Amniotic stem cell (primary cell): ENCODE results near the gene TMEM107.

ENCODE experiments used
- DNase-seq: peaks from one replicate; lab custom pipeline; 2025; lab: John Stamatoyannopoulos, UW

TMEM107 gene

DNA sequence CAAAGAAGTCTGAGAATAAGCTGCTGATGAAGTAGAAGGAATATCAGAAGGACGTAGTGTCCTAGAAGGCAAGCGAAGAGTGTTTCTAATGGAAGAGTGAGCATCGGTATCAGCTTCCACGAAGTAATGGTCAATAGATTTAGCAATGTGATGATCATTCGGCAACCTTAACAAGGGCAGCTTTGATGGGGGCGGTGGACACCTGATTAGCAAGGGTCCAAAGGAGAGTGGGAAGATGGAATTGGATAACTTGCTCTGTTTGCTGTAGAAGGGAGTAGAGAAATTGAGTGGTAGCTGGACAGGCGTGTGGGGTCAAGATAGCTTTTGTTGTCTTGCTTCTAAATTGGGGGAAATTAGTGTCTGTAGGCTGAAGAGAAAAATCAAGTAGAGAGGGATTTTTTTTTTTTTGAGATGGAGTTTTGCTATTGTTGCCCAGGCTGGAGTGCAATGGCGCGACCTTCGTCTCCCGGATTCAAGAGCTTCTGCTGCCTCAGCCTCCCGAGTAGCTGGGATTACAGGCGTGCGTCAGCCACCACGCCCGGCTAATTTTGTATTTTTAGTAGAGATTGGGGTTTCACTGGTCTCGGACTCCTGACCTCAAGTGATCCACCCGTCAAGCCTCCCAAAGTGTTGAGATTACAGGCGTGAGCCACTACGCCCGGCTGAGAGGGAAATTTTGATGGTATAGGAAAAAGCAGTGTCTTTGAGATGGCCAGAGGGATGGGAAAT, 38.4 kb downstream of the TMEM107 start:
- no peak for DNase-seq

DNA sequence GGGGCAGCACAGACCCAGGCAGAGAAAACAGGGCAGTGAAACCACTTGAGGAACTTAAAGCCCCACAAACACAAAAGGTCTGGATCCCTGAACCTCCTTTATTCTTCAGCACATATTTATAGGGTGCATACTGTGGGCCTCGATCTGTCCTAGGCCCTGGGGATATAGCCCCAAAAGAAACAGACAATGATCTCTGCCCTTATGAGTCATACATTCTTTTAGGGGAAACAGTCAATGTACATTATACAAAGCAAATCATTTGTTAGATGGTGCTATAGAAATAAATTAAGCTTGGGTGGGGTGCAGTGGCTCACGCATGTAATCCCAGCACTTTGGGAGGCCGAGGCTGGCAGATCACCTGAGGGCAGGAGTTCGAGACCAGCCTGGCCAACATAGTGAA, 42.2 kb downstream of the TMEM107 start:
- no peak for DNase-seq

DNA sequence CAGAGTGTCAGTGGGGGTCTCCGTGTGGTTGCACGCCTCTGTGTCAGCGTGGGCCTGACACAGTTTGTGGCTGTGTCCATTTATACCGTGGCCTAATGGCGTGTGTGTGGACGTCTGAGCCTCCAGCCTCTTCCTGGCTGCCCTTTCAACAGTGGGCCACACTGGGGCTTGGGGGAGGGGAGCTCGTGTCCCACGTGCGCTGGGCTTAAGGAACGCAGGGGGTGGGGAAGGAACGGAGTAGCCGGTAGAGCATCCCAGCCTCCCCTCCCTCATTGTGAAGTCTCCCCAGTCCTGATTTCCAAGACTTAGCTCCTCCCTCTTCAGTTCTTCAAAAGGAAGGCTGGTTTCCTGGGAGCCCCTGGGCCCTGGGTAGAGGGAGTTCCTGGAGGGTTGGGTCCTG, 42.8 kb downstream of the TMEM107 start:
- DNase-seq: no peak

DNA sequence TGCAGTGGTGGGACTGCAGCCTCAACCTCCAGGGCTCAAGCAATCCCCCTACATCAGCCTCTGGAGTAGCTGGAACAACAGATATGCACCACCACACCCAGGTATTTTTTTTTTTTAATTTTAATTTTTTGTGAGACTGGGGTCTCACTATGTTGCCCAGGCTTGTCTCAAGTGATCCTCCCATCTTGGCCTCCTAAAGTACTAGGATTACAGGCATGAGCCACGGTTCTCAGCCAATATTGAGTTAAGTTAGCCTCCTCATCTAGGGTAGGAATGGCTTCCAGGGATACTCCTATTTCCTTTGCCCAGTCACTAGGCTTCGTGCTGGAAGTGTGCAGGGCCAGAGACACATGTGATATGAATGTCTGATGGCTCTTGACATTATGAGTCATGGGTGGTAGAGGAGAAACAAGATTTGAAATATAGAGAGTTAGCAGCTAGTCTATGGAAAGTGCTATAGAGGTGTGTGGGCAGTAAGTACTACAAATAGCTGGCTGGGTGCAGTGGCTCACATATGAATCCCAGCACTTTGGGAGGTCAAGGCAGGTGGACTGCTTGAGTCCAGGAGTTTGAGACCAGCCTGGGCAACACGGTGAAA, 44.2 kb downstream of the TMEM107 start:
- no peak for DNase-seq

DNA sequence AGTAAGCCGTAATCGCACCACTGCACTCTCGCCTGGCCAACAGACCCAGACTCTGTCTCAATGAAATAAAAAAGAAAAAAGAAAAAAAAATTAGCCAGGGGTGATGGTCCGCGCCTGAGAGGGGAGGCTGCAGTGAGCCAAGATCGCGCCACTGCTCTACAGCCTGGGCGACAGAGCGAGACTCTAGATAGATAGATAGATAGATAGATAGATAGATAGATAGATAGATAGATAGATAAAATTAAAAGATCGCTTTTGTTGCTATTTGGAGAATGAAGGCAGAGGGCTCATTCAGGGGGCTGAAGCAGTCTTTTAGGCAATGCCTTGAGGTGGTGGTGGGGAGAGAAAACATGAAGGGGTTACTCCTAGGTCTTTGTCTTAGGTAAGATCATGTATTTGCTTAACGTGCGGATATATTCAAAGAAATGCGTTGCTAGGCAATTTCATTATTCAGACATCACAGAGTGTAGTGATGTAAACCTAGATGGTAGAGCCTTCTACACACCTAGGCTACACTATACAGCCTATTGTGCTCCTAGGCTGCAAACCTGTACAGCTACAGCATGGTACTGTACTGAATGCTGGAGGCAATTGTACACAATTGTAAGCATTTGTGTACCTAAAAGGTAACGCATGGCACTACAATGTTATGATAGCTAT, 47.9 kb downstream of the TMEM107 start:
- no peak for DNase-seq

DNA sequence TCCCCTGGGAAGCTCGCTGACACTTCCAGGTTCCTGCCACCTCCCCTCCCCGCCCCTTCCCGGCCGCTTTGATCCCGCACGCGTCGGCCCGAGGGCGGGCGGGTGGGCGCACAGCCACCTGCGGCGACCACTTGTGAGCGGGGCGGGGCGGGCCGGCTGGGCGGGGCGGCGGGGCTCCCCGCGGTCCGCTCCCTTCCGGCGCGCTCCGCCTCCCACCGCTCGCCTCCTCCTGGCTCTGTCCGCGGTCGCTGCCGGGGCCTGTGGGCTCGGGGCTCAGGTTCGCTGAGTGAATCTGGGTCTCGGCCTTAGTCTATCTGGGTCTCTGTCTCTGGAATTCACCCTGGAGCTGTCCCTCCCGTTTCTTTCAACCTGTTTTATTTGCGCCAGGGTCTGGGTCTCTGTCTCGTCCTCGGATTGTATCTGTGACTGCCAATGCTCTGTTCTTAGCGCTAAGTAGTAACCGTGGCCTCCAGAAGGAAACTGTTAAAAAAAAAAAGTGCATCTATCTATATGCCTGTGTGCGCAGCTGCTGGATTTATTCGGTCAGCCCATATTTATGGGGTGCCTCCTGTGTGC, 49.6 kb downstream of the TMEM107 start:
- no peak for DNase-seq

DNA sequence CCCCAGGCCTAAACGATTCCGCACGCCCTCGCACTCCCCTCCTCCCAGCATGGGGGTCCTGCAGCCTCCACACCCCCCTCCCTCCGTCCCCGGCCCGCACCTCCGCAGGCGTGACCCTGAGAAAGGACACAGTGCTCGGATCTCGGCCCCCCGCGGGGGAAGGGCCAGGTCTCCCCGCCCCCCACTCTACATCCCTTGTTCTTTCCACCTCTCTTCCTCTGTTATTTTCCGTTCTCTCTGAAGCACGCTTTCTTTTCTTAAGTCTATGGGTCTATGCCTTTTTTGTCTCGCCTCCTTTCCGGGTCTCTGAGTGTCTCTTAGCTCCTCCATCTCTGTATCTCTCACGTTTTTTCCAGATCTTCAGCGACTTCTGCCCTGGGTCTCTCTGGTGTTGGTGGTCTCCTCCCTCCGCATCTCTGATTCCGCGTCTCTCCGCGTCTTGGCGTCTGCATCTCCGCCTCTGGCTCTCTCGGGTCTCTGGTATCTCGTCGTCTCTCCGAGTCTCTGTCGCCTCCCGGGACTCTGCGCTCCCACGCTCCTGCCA, 50.2 kb downstream of the TMEM107 start:
- DNase-seq: no peak

DNA sequence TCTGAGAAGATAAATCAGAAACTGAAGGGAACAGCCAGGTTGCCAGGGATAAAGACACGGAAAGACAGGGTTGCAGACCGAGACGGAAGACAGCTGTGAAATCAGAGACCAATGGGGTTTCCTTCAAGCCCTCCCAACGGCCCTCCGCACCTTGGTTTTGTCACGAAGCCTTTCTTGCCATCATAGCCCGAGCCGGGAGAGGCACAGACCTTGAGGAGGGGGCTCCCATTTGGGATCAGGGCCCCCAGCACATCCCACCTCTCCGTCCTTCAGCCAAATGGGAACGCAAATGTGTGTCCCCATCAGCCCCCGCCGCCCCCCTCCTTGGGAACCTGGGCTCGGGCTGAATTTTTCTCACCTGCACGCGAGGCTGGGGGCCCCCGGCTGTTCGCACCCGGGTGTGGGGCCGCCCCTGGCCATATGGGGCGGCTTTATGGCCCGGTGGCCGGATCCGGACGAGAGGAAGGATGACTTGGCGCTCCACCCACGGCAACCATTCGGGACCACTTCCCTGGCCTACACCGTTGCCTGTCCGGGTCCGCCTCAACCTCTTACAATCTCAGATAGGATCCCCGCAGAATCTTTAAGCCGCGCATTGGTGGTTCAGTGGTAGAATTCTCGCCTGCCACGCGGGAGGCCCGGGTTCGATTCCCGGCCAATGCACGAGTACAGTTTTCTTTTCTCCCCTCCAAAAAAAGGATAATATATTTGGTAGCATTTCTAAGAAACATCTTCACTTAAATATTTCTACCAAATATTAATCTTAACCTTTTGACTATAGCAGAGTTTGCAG, 50.8 kb downstream of the TMEM107 start:
- no peak for DNase-seq

DNA sequence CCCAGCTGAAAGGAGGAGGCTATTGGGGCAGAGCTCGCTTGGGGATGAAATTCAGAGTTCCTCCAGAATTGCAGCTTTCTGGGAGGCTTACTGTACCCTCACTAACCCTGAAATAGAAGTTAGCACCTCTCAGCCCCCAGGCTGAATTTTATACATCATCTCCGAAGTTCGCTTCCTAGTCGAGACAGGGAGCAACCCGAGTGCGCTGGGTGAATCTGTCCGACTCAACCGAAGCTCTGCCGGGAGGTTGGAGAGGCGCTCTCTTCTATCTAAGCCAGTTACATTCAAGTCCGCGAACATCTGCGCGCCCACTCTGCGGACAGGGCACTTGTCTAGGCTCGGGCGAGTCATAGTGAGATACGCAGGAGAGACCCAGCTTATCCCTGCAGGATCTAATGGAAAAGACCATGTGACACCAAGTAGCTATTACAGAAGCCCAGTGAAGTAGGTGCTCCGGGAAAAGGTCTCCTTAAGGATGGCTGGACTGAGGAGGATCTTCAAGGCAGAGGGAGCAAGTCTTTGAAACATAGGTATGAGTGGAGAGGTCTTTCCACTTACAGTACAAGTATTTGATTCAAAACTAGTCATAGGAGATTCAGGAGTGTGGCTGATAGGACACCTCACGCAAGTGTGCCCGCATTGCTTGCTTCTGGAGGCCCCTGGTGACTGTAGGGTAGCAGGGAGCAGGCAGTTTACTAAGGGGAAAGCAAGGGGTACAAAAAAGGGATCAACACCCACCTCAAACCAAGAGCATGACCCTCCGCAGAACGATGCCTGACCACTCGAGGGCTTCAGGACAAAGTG, 51.6 kb downstream of the TMEM107 start:
- DNase-seq: no peak

DNA sequence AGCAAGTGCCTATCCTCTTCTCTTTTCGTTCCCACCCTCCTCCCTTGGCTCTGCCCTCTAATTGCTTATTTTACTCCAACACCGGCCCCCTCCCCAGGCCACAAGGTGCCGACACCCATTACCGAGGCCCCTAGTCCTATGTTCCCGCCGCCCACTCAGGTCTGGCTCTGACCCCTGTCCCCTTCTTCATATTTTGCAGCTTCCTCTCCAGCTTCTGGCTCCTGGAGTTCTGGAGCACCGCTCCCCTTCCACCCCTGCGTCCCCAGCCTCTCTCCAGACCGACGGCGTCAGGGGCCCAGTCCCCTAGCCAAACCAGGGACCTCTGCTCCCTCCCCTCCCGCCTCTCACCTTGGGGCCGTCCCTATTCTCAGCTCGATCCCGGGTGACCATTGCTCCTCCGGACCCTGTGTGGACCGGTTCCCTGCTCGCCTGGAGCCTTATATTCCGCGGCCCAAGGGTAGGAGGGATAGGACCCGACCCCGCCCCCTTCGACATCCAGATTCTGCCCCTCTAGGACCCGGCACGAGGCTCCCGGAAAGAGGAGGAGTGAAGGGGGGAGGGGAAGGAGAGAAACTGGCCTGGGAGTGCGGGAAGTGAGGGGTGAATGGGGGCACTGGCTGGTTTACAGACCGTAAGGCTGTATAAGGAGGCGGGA, 52.4 kb downstream of the TMEM107 start, which contains the start of gene HES7:
Gene HES7 (minus strand): TSS at position 412 of the 655 bp plus-strand sequence. CDS start 22 bp downstream, at position 390.
- no peak for DNase-seq

DNA sequence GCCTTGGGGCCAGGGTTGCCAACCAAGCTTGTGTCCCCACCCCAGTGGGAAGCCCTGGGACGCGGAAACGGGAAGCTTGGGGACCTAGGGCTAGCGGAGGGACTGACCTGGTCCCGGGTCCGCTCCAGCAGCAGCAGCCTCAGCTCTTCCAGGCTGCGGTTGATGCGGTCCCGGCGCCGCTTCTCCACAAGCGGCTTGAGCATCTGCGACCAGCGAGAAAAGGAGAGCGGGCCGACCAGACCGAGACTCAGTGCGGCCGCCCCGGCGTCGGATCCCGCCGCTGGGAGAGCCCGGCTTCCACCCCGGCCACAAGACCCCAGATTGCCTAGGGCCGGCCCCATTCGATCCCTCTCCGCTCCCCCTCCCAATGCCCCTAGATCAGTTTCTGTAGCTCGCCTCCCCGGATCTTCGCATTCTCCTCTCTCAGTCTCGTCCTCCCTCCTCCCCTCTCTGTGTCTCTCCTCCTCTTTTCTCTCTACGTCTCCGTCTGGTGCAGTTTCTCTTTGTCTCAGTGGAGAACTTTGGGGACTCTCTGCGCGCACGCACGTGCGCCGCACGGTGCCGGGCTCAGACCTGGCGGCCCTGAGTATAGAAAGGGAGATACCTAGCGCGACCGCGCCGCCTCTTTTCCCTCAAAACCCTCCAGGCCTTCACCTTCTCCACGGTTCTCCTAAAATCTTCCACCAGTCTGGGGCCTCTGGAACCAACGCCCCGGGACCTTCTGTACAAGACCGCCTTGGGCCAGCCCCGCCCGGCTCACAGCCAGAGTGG, 53.1 kb downstream of the TMEM107 start:
- no peak for DNase-seq
